Lower lobe of right lung (tissue), 2 donors: ENCODE data around the gene OOEP. TPM values are rescaled to one million over a fixed set of nuclear protein-coding genes. Genes with fewer than 3 reads are reported as not detected.

ENCODE experiments used
- ATAC-seq, 2 donors: fragments of 200-7000 bp; cut with Tn5 transposase; one replicate each; pipeline ENCODE4 v1.9.1; 2020 to 2022; ENCODE audit warnings: mild to moderate bottlenecking in 2 of 2, moderate library complexity in 2 of 2
- DNase-seq: peaks from one replicate; pipeline ENCODE4 v3.0.0-alpha.2; 2020
- H3K27ac ChIP-seq: fragments of 200-600 bp; one replicate; pipeline ENCODE4 v1.8.0; 2022
- H3K27me3 ChIP-seq: fragments of 200-600 bp; one replicate; pipeline ENCODE4 v1.8.0; 2022; ENCODE audit warnings: low read depth
- H3K36me3 ChIP-seq: fragments of 200-600 bp; one replicate; pipeline ENCODE4 v1.8.0; 2022; ENCODE audit warnings: mild to moderate bottlenecking
- H3K4me1 ChIP-seq: fragments of 200-600 bp; one replicate; pipeline ENCODE4 v1.8.0; 2022
- H3K4me3 ChIP-seq: fragments of 200-600 bp; one replicate; pipeline ENCODE4 v1.8.0; 2022; ENCODE audit warnings: mild to moderate bottlenecking
- H3K9me3 ChIP-seq: fragments of 200-600 bp; one replicate; pipeline ENCODE4 v1.8.0; 2022
- CTCF ChIP-seq: fragments of 200-600 bp; IDR thresholded peaks from one replicate; pipeline ENCODE4 v1.8.0; 2022; ENCODE audit warnings: antibody characterized with exemption, mild to moderate bottlenecking
- intact Hi-C: fragments of 100-400 bp; cut with DNase I; formaldehyde crosslinking; loops from one replicate; pipeline ENCODE4 v1.11.0; 2022
- total RNA-seq: library from RNA; stranded (reverse); fragmentation: NEBNext Ultra II Directional; extraction: Animal tissue kit (Norgen Biotek cat#: 25700); gene quantifications from one replicate; pipeline ENCODE4 v1.2.1, GENCODE V29; 2021
- donor health status: DM: no; HTN: yes; CAD: no; lungs with severe emphysema.

The OOEP gene
- total RNA-seq, 1 donor from 2014 or later, result not detected

DNA sequence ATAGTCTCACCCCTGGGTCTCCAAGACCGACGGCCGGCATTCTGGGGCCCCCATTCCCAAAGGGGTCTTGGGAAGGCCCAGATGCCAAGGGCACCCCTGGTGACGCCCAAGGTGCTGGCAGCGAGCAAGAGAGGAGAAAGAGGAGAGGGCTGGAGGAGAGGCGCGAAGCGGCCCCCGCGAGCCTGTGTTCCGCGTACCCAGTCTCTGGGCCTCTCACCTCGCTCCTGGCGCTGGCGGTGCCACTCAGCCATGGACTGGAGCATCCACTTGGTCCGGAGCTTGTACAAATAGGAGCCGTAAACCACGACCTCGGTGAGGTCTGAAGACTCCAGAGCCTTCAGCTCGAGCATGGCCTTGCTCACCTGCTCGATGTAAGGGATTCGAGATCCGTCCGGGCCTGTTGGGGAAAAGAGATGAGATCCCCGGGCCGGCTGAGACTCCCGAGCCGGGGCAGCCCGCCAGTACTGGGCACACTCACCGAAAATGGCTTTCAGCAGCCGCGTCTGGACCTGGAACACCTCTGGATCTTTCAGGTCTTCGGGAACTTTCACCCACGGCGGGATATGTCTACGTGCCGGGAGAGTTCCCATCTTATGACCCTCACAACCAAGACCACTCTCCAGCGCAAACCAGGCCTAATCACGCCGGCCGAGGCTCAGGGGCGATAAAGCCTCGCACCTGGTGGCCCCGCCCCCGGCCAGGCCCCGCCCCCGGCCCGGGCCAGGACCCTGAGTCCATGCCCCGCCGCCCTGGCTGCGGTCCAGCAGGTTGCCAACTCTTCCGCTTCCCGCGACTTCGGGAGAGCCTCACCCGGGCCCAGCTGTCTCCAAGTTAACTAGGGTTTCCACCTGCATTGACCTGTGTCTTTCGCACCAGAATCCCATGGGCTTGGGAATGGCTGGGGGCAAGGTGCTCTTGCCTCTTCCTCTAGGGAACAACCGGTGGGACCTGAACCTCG is 15.8 kb downstream of the OOEP start, which contains the start of gene DPPA5:
Gene DPPA5 (minus strand): TSS at position 641 of the 958 bp plus-strand sequence. CDS start 51 bp downstream, at position 590.
- ATAC-seq (peak in 1 of 2 donors; percentile 34), DNase-seq (no peak)

DNA sequence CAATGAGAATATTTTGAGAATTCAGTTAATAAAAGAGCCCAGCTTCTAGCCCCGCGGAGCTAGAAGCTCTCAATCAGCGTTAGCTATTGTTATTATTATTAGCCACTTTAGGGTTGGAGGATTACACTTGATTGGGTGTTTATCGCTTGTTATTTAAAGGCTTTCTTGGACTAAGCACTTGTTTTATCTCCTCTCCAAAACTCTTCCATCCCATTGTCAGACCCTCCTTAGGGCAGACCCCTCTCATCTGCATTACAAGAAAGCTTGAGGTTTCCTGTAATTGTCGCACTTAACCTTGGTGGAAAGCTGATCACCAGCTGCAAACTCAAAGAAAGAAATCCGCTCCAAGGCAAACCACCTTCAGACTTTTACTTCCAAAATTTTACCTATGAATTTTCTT is 20.4 kb downstream of the OOEP start:
- H3K4me1 ChIP-seq, result no peaks in the 10 kb centered on the region
- H3K27me3 ChIP-seq, result peaks cover 22% of the 10 kb centered on the region
- H3K27ac ChIP-seq, result no peak overlapping the region
- H3K9me3 ChIP-seq, result no peaks in the 10 kb centered on the region
- intact Hi-C loops, result no loop called here
- no peak for DNase-seq
- no peaks in the 10 kb centered on the region for H3K36me3 ChIP-seq
- TF ChIP-seq CTCF, result no peak
- ATAC-seq, result no peak
- no peak overlapping the region for H3K4me3 ChIP-seq

More for the DNA sequence above, 15.8 kb downstream of the OOEP start, which contains the start of gene DPPA5:
- no peak for TF ChIP-seq CTCF
- no peaks in the 10 kb centered on the region for H3K36me3 ChIP-seq
- H3K27me3 ChIP-seq, result peaks cover 13% of the 10 kb centered on the region
- no peak within 1 kb of the TSS for H3K27ac ChIP-seq
- H3K4me3 ChIP-seq, result no peak within 1 kb of the TSS
- H3K9me3 ChIP-seq, result no peaks in the 10 kb centered on the region
- intact Hi-C loops, result no loop called here
- H3K4me1 ChIP-seq, result no peaks in the 10 kb centered on the region

DNA sequence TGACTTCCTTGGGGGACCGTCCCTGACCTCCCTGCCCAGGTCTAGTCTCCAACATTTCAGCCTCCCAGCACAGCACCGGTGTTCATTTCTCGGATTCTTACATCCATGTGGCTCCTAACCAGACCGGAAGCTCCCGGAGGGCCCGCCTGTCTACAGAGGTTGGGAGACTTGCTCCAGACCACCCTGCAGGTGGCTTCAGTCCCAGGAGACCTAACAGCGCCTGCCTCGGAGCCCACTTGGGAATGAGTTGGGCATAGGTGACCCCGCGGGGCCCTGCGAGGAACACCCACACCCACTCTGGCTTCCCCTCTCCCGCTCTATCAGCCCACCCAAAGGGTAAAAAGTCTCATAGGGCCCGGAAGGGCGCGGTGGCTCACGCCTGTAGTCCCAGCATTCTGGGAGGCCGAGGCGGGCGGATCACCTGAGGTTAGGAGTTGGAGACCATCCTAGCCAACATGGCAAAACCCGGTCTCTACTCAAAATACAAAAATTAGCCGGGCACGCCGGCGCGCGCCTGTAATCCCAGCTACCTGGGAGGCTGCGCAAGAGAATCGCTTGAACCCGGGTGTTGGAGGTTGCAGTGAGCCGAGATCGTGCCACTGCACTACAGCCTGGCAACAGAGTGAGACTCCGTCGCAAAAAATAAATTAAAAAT is 21.0 kb downstream of the OOEP start:
- peaks cover 22% of the 10 kb centered on the region for H3K27me3 ChIP-seq
- intact Hi-C loops, result no loop called here
- ATAC-seq (no peak), DNase-seq (no peak)
- H3K36me3 ChIP-seq, result no peaks in the 10 kb centered on the region
- no peaks in the 10 kb centered on the region for H3K9me3 ChIP-seq
- no peak for TF ChIP-seq CTCF
- no peak overlapping the region for H3K4me3 ChIP-seq
- no peaks in the 10 kb centered on the region for H3K4me1 ChIP-seq
- H3K27ac ChIP-seq, result no peak overlapping the region

- intact Hi-C loops, result no loop called here
- Histone ChIP-seq H3K27me3 (peaks cover 1% of the 10 kb centered on the region), H3K4me3 (no peak overlapping the region), H3K36me3 (no peaks in the 10 kb centered on the region), H3K4me1 (no peaks in the 10 kb centered on the region), H3K9me3 (no peaks in the 10 kb centered on the region), H3K27ac (no peak overlapping the region)
- no peak for DNase-seq
- ATAC-seq, result no peak
- no peak for TF ChIP-seq CTCF
Observed at GRCh38 chr6:73343164-73343563, 26.5 kb downstream of the OOEP start.

- no peak for ATAC-seq
- no peaks in the 10 kb centered on the region for H3K4me1 ChIP-seq
- intact Hi-C loops, result no loop called here
Observed at GRCh38 chr6:73342174-73342573, 27.5 kb downstream of the OOEP start.

More at GRCh38 chr6:73342174-73342573, 27.5 kb downstream of the OOEP start:
- DNase-seq, result no peak
- no peak for TF ChIP-seq CTCF
- Histone ChIP-seq H3K27ac (no peak overlapping the region), H3K4me3 (no peak overlapping the region), H3K36me3 (no peaks in the 10 kb centered on the region), H3K27me3 (no peaks in the 10 kb centered on the region), H3K9me3 (no peaks in the 10 kb centered on the region)
